Stimulated activated CD4-positive, alpha-beta T cell treated with anti-CD3 and anti-CD28 coated beads, Interleukin-12 subunit alpha, Interleukin-12 subunit beta, amount 100 ng/mL, for 4 hours (primary cell): Measurements from ENCODE around the gene MCTP1.
"Not testable (repeated sequence)": the region's sequence is repeated elsewhere in the genome, so short reads cannot be mapped to it uniquely, and the experiment has no call there.

Experiments
- DNase-seq: peaks from one replicate; pipeline ENCODE4 v3.0.0-alpha.2; 2020

The MCTP1 gene

DNA sequence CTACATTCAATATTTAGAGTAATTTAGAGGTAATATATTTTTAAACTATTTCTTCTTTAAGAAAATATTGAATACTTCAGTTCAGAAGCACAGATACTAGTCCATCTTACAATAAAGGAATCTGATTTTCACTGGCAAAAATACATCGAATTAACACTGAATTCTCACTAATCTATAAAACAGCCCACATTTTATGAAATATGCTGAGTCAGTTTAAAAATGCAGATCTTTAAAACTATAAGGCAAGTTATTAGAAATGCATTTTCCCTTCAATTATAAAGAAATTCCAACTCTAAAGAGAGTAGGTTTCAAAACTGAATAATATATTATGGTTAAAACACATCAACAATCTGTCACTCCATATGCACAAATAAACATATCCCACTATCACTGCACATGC is 433.9 kb downstream of the MCTP1 start:
- no peak for DNase-seq

DNA sequence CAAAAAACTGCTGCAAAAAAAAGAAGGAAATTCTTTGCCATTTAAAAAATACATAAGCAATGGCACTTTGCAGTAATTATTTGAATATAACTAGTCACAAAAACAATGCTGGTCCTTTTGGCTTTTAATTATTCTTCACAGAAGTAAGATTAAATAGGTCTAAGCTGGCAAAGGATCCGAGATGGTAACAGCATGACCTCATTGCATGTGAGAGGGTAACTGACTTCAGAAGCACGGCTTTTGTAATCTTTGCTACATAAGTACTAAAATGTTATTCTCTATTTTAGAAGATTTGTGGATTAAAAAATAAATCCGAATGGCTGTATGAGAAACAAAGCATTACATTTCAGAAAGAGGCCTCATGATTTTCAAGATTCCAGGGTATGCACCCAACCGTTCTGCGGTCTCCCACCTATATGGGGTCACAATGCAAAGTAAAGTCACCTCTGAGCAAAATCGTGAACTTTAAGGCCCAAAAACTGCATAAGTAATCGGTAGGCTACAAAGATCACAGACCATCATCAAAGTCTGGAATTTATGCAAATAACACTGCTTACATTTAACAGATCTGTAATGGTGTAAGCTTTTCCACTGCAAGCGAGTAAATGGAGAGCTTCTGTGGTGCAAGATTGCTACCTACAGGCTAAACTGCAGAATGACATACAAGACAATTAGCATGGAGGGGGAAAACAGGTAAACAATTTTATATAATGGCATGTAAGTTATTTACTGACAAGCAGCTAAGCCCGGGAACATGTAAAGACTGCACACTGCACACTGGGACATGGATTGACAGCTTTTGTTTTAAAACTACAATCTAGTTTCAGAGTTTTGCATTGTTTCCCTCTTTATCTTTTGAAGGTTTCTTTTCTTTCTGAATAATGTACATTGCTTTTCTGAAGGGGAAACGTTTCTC is 434.8 kb downstream of the MCTP1 start:
- DNase-seq = no peak

GRCh38 chr5:94849324-94849723 is 435.6 kb downstream of the MCTP1 start:
- DNase-seq = no peak

GRCh38 chr5:94847726-94848125 is 437.2 kb downstream of the MCTP1 start:
- no peak for DNase-seq

- DNase-seq = no peak
Measured at GRCh38 chr5:94847019-94847418, 437.9 kb downstream of the MCTP1 start.

GRCh38 chr5:94845696-94846095 is 439.2 kb downstream of the MCTP1 start:
- not testable (repeated sequence) for DNase-seq

DNA sequence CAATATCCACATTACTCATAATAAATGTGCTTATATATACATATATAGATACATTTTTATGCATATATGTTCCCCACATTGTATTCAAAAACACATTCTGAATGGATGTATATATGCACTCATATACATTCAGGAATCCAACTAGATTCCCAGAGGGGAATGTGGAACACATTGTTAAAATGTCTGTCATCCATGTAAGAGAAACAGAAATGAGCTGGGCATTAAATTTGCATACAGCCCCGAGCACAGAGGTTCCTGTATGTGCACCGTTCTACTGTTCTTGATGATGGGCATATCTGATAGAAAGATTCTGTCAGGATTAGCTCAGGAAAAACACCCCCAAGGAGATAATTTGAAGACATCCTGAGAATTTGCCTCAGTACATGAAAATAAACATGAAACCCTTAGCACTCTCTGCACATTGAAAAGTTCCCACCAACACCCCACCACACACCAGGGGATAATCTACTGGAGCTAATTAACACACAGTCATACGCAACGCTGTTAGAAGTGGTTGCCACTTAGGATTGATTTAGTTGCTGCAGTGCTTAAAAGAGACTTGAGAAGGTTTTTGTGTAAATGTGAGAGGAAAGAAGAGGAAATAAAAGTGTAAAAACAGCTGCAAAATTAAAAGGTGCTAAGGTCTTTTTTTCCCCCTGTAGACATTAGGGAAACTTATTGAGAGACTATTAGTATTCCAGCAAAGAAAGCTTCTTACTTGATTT is 443.1 kb downstream of the MCTP1 start:
- no peak for DNase-seq

- no peak for DNase-seq
Measured at GRCh38 chr5:94833851-94834250, 451.0 kb downstream of the MCTP1 start.

DNA sequence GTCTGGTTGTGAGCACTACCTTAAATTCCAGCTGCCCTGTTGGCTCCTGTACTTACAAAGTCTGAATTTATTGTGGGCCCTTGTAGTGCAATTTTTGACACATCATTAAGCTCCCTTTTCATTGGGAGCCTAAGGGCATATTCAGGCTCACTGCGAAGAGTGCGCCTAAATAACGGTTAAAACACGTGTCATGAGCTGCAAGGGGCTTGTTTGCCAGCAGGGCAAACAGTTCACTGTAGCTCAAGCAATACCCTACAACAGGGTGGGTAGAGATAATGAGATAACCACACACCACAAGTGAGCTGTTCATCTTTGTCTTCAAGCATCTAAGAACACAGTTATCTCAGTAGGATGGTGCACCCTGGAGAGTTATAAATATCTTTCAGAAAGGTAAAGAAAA is 452.2 kb downstream of the MCTP1 start:
- no peak for DNase-seq

- no peak for DNase-seq
Measured at GRCh38 chr5:94830520-94830919, 454.4 kb downstream of the MCTP1 start.

- not testable (repeated sequence) for DNase-seq
Measured at GRCh38 chr5:94828222-94828621, 456.7 kb downstream of the MCTP1 start.

DNA sequence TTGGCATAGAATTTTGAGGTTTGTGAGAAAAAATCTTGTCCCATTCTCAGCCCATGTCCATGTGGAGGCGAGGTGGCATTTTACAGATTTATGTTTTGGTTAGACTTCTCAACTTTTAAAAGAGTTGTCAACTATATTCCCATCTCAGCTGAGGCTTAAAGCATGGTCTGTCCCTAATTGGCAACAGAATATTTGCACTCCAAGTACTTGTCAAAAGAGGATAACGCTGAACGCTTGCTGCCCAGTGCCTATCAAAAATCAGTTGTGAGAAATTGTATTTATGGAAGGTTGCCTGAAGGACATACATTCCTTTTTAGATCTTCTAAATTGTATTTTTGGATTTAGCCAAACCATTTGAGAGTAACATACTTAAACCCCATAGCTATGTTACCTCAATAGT is 464.4 kb downstream of the MCTP1 start:
- DNase-seq = no peak

- no peak for DNase-seq
Measured at GRCh38 chr5:94818904-94819303, 466.0 kb downstream of the MCTP1 start.

DNA sequence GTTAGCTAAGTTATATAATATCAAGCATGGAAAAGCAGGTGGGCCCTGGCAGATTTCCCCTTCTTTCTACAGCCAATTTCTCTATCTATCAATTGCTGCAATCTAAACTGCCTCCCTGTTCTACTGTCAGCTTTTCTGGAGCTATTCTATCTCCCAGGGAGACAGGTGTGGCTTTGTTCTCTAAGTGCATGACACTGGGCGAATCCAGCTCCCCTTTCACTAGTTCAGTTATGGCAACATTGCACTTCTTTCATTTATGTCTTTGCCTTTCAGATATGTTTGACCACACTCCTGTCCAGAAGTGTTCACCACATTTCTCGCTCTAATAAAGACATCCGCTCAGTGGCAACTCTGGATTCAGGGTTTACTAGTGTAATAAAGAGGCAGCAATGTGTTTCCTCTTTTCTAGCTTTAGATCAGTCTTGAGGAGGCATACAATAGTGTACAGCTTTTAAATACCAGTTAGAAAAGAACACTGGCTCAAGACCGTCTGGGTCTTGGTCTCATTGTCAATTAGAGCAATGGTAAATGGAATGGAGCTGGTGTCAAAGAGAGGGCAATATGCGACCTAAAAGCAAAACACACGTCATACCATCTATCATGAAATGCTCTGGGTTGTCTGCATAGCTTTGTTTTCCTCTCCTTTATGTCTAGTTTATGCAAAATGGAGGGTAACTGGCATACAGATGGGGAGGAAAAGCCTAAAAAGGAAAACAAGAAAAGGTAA is 469.4 kb downstream of the MCTP1 start:
- no peak for DNase-seq

DNA sequence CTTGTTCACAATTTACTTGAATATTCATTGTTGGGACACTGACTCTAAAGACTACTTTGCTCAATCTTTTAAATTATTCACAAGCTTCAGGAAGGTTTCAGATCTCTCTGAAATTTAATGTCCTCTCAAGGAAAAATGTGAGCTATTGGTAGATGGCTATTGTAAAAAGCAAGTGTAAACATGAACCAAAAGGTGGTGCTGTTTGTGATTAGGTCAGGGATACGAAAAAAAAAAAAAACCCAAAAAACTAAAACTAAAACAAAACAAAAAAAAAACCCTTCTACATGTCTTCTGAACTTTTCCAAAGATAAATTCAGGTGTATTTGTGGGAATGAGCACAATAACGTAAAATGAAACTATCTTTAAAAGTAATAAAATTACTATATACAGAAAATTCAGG is 472.7 kb downstream of the MCTP1 start:
- no peak for DNase-seq

DNA sequence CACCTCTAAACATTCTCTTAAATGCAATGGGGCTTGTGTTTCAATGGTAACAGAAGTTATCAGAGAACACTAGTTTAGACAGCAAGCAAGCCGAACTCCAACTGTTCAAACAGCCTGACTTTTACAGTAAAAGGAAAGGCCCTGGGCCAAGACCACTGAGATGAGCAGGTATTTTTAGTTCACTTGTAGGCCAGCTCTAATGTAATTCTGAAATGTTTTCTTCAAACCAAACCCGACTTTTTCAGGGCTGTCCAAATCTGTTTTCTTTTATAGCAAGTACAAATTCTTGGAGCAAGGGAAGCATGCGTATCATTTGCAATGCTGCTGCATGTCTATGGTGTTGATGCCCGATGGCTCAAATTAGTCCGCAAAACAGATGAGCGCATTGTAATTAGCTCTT is 473.6 kb downstream of the MCTP1 start:
- no peak for DNase-seq

- DNase-seq = no peak
Measured at GRCh38 chr5:94810877-94811276, 474.0 kb downstream of the MCTP1 start.

DNA sequence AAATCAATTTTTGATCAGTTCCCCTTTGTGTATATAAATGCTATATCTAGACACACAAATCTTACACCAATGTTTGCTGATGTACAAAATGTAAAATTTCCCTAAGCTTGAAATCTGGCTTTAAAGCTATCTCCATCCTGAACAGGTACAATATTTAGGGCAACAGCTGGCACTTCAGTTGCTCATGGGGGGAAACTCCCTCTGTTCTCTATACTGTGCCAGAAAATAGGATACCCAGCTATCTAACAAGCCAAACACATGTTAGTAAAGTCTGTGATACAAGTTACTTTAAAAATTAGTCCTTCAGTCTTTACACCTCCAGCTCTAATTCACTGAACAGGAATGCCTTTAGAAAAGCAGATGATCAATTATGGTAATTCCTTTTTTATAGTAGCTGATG is 474.6 kb downstream of the MCTP1 start:
- no peak for DNase-seq

DNA sequence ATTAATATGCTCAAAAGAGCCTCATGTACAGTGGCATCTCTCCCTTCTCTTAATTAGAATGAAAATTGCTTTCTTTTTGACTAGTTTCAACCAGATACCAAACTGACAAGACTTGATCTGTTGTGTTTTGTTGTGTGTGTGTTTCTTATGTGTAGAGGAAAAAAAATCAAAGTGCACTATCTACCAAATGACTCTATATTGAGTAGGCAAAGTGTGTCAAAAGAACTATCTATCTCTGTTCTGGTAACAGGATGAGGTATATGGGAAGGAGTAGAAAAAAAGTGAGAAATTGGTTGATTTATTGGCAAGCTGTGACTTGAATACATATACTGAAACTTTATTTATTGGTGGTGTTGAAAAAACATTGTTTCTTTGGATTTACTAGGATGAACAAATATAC is 476.4 kb downstream of the MCTP1 start:
- DNase-seq = no peak

DNA sequence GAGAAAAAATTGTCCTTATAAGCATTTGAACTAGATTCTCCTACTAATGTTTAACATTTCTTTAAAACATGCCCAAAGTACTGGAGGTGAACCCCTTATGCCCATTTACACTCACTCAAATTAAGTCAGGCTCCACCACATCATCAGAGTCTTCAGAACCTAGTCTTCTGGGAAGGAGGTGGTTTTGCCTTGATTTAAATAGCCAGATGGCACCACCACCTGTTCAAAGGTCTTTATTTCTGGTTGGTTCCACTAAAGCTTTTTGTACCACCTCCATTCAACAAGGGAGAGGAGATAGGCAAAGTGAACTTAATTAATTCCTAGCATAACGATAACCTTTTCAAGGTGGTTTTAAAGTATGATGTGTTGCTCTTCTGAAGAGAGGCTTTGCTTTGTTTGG is 476.9 kb downstream of the MCTP1 start:
- no peak for DNase-seq

DNA sequence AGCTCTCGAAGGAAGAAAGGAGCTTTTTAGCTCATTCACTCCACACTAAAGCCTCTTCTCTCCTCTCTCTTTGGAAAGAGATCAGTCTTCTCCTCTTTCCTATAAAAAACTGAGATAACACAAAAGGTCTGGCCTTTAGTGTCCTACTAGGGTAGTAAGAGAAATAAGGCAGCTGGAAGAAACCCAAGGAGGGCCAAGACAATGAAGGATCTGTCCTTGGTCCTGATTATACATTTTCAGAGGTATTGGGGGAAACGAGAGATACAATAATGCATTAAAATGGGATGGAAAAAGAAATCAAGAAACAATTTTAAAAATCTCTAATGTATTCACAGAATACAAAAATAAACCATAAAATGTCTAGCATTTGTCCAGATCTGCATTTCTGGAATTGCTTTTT is 482.4 kb downstream of the MCTP1 start:
- DNase-seq = no peak

DNA sequence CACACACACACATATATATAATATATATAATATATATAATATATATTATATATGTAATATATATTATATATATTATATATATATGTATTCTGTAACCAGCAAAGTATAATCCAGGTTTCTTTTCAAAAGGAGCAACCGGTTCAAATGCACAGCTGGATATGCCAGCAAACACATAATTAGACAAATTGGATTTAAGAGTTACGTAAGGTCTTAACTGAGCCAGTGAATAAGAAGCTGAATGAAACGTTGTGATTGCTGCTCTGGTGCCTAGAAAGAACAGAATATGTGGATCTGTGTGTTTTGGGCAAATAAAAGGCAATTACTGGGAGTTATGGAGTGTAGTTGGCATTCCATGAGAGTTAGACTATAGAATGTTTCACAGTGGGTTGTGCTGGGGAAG is 488.3 kb downstream of the MCTP1 start:
- no peak for DNase-seq

- no peak for DNase-seq
Measured at GRCh38 chr5:94793816-94794198, 491.1 kb downstream of the MCTP1 start.
